Ramos (cell line): ENCODE data around the gene RFC4.

Experiments
- in situ Hi-C: fragments of 300-500 bp; cut with MboI; formaldehyde crosslinking; loops from one replicate; pipeline ENCODE4 v1.14.3; 2022; ENCODE audit warnings: low sequenced_read_pairs; ENCODE audit not compliant: unreplicated experiment

Gene RFC4

DNA sequence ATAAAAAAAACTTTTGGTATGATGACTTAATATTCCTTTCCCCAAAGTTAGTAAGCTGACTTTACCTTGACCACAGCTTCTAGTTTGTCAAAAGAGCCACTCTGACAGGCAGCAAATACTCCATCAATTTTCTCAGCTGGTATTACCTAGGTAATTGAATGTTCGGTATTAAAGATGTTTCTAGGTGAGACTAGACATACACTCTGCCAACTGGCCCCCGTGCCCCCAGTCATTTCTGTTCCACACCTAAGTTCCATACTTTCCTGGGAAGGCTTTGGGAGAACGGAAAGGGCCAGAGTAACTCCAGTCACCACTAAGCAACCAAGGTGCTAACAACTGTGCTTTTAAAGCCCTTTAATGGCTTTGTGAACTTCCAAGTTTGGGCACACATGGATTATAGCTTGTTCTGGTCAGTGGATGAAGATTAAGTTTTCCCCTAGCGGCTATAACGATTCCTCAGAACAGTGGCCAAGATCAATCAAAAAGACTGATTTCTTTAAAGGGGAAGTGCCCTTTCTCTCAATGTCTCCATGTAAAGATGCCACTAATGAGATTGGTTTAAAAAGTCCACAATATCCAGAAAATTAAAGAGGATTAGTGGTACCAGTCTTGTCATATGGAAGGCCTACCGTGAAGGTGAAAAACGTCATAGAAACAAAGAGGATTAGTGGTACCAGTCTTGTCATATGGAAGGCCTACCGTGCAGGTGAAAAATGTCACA, 15.9 kb downstream of the RFC4 start:
- in situ Hi-C loops: loop anchor here (25.0 kb wide), 1 partner anchor 1172 kb away; no protein-coding TSS in a partner anchor

- in situ Hi-C loops: loop anchor here (10.0 to 25.0 kb wide), 2 partner anchors 855 to 1173 kb away; partner anchors contain the start of gene TRA2B
Observed at GRCh38 chr3:186789554-186790260, 16.6 kb downstream of the RFC4 start.

GRCh38 chr3:186788482-186789370, 17.6 kb downstream of the RFC4 start:
- in situ Hi-C loops: loop anchor here (10.0 to 25.0 kb wide), 2 partner anchors 854 to 1174 kb away; partner anchors contain the start of gene TRA2B

GRCh38 chr3:186787642-186788481, 18.4 kb downstream of the RFC4 start:
- in situ Hi-C loops: loop anchor here (10.0 to 25.0 kb wide), 2 partner anchors 853 to 1174 kb away; partner anchors contain the start of gene TRA2B

- in situ Hi-C loops: loop anchor here (10.0 to 25.0 kb wide), 2 partner anchors 852 to 1175 kb away; partner anchors contain the start of gene TRA2B
Observed at GRCh38 chr3:186786922-186787321, 19.4 kb downstream of the RFC4 start.

DNA sequence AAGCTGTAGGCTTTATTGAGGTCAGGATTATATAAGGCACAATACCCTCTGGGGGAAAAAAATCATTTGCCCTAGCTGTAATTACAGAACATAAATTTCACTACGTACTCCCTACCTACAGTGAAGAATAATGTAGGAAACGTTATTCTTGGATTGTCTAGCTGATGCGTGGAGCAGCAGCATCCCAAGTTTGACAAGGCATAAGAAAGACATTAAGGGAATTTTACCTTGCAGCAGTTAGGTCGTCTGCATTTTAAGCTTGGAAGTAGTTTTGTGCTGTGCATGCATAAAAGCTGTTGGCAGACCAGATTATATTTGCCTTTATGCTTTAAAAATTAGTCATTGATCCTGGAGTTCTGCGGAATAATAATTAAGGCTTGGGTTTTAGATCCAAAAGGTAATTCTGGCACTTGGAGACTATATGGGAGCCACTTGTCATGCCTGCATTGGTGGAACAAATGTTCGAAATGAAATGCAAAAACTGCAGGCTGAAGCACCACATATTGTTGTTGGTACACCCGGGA, 20.7 kb downstream of the RFC4 start:
- in situ Hi-C loops: loop anchor here (10.0 to 25.0 kb wide), 2 partner anchors 851 to 1177 kb away; partner anchors contain the start of gene TRA2B

- in situ Hi-C loops: loop anchor here (10.0 to 25.0 kb wide), 2 partner anchors 850 to 1177 kb away; partner anchors contain the start of gene TRA2B
Observed at GRCh38 chr3:186784820-186785494, 21.3 kb downstream of the RFC4 start.

GRCh38 chr3:186783731-186784515, 22.4 kb downstream of the RFC4 start:
- in situ Hi-C loops: loop anchor here (10.0 to 25.0 kb wide), 2 partner anchors 849 to 1178 kb away; partner anchors contain the start of gene TRA2B

GRCh38 chr3:186783058-186783730, 23.1 kb downstream of the RFC4 start, which contains the start of gene EIF4A2:
Gene EIF4A2, plus strand, starts transcription at chr3:186783577. Its CDS starts 34 bp downstream, at chr3:186783611.
- in situ Hi-C loops: loop anchor here (10.0 to 25.0 kb wide), 2 partner anchors 848 to 1179 kb away; partner anchors contain the start of gene TRA2B

DNA sequence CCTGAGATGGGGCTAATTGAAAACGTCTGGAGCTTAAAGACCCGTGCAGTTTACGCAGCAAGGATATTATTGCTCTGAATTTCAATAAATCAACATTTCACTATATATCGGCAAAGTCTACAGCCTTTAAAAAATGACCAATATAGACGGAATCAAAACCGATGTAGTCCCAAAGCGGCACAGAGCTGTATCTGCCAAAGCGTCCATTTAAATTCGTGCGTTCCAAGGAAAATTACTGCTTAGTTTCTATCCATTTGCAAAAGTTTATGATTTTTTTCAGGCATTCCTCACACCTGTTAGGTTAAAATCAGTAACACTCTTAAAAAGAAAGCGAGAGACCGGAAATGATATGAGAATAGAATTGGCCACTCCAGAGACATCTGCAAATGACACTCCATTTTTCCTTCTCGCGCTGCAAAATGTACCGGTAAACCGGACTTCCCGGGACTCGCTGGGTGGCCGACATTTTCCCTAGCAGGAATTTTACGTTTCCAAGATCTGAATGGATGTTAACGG, 23.7 kb downstream of the RFC4 start:
- in situ Hi-C loops: loop anchor here (10.0 to 25.0 kb wide), 2 partner anchors 848 to 1180 kb away; partner anchors contain the start of gene TRA2B

DNA sequence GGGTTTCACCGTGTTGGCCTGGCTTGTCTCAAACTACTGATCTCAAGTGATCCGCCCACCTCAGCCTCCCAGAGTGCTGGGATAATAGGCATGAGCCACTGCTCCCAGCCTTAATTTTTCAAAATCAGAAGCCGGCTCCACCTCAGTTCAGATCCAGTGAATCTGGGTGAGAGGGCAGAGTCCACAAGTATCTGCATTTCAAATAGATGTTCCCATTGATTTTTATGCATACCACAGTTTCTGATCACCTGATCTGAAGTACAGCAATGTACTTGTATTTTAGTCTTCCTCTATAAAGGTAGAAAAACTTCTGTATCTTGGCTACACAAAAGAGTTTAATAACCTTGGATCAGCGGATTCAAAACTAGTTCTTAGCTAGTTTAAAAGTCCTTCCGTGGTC, 27.1 kb downstream of the RFC4 start:
- in situ Hi-C loops: loop anchor here (25.0 kb wide), 1 partner anchor 1183 kb away; no protein-coding TSS in a partner anchor

DNA sequence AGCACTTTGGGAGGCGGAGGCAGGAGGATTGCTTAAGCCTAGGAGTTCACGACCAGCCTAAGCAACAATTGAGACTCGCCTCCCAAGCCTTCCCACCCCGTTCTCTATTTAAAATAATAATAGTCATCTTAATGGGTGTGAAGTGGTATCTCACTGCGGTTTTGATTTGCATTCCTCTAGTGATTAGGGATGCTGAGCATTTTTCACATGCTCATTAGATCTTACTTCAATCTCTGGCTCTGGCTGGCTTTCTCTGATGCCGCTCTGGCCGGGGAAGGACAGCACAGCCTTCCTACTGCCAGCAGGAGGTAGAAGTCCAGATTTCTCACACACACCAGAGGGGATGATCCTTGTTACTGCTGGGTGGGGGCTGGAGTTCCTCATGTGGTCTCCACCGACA, 30.3 kb downstream of the RFC4 start:
- in situ Hi-C loops: loop anchor here (25.0 kb wide), 1 partner anchor 1186 kb away; no protein-coding TSS in a partner anchor

DNA sequence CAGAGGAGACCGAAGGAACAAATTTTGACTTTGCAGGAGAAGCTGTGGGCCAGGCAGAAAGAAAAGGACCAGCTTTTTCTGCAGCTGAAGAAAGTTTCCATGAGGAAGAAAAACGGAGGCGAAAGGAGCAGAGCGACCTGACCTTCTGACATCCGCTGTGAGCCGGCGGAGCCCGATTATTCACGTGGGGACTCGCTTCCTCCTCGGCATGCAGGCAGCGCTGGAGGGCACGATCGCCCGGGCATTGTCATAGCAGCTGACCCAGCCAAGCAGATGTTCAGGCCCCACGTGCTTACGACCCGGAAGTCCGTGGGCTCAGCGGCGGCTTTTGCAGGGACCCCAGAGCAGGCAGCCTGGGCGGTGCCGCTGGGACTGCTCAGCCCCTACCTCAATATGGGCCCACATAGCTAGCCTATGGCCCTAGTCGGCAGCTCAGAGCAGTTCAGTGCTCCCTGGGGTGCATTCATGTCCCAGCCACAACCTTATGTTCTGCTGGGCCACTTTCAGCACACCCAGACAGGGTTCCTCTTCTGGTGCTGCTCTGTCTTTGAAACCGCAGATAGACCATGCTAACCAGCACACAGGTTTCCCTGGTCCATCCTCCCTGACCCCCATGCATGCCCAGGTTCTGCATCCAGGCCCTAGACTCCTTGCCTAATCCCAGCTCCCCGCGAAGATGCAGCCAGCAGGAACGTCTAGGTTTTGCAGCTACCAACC, 33.4 kb downstream of the RFC4 start:
- in situ Hi-C loops: no loop called here

DNA sequence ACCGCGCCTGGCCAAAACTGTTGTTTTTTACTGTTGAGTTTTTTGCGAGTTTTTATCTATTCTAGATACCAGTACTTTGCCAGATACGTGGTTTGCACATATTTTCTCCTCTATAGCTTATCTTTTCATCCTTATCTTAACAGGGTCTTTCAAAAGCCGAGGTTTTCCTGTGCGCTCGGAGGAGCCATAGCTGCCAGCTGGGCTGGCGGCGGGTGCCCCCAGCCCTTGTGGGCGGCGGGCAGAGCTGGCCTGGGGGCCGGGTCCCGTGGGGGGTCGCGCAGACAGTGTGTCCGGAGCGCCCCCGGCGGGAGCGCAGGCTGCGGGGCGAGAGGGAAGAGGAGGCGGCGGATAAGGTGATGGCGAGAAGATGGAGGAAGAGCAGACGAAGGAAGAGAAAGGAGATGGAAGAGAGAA, 34.0 kb downstream of the RFC4 start:
- in situ Hi-C loops: no loop called here

- in situ Hi-C loops: no loop called here
Observed at GRCh38 chr3:186760897-186761447, 45.3 kb downstream of the RFC4 start.
